GM23338 (cell line): Measurements from ENCODE around the gene NDUFA3.

ENCODE experiments used
- CREB1 ChIP-seq: fragments of 250-450 bp; sonication (Bioruptor Pico); IDR thresholded peaks from 2 replicates; pipeline ENCODE4 v1.5.0; 2020; ENCODE audit warnings: low read depth, mild to moderate bottlenecking, moderate library complexity
- EZH2 ChIP-seq: fragments of 200-600 bp; sonication (generic); IDR thresholded peaks from one replicate; pipeline ENCODE4 v1.8.0; 2017; ENCODE audit warnings: antibody characterized with exemption, mild to moderate bottlenecking, low read depth; ENCODE audit not compliant: unreplicated experiment
- EZH2phosphoT487 ChIP-seq: fragments of 200-600 bp; sonication (generic); IDR thresholded peaks from one replicate; pipeline ENCODE4 v1.8.1; 2018; ENCODE audit warnings: antibody characterized with exemption; ENCODE audit not compliant: unreplicated experiment
- JUNB ChIP-seq: IDR thresholded peaks from one replicate; pipeline ENCODE4 v1.6.1; 2016; ENCODE audit warnings: antibody characterized with exemption; ENCODE audit not compliant: unreplicated experiment
- POLR2AphosphoS5 ChIP-seq: IDR thresholded peaks from 2 replicates; pipeline ENCODE4 v1.6.1; 2016; ENCODE audit warnings: antibody characterized with exemption, low read depth
- REST ChIP-seq: IDR thresholded peaks from one replicate; pipeline ENCODE4 v1.6.1; 2018; ENCODE audit warnings: antibody characterized with exemption; ENCODE audit not compliant: unreplicated experiment
- STAT1 ChIP-seq: IDR thresholded peaks from one replicate; pipeline ENCODE4 v1.6.1; 2016; ENCODE audit warnings: antibody characterized with exemption; ENCODE audit not compliant: unreplicated experiment
- ZNF331 ChIP-seq: fragments of 250-450 bp; sonication (Bioruptor Pico); IDR thresholded peaks from 2 replicates; pipeline ENCODE4 v1.5.0; 2020; ENCODE audit warnings: low read depth, mild to moderate bottlenecking, moderate library complexity
- TF ChIP-seq, protein P1 (sequence below), 2 experiments: fragments of 200-600 bp in 1 of 2; sonication (generic) in 1 of 2; conservative IDR thresholded peaks; 2 replicates each; pipeline versions ENCODE4 v1.5.1 to v1.6.1; 2016 to 2017; ENCODE audit warnings: antibody characterized with exemption in 2 of 2, low read depth in 2 of 2, mild to moderate bottlenecking in 2 of 2, moderate library complexity in 1 of 2
- TF ChIP-seq, protein P2 (sequence below): IDR thresholded peaks from 2 replicates; pipeline ENCODE4 v1.6.1; 2016; ENCODE audit warnings: antibody characterized with exemption

DNA sequence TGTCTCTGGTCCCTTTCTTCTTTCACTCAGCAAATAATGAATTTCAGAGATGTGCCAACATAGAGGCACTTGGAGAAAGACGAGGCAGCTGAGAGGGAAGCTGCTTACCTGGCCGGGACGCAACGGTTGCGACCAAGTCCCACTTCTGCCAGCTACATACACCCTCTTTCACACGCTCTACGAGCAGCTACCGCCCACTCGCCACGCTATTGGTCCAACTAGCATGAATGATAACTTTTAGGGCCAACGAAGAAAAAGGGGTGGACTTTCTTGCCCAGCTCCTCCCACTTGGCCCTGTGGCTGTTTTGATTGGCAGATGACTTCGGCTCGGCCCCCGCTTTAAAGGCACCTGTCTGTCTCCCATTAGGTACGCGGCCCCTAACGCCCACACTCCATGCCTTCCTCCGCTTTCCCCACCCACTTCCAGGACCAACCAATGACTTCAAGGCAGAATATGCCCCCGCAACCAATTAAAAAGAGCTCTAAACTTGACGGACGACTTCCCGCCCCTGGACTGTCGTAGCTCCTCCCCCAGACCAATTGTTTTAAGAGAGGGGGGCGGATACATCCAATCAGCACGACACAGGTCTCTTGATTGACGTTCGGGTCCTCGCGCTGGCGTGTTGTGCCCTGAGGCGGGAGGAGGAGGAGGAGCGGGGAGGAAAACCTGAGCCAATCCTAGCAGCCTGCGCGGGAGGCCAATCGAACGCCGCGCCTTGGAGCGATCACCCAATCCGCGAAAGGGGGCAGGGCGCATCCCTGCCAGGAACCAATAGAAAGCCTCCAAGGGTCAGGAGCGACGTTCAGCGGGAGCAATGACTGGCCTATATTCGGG is 34.4 kb downstream of the NDUFA3 start:
- TF ChIP-seq, protein P1, sequence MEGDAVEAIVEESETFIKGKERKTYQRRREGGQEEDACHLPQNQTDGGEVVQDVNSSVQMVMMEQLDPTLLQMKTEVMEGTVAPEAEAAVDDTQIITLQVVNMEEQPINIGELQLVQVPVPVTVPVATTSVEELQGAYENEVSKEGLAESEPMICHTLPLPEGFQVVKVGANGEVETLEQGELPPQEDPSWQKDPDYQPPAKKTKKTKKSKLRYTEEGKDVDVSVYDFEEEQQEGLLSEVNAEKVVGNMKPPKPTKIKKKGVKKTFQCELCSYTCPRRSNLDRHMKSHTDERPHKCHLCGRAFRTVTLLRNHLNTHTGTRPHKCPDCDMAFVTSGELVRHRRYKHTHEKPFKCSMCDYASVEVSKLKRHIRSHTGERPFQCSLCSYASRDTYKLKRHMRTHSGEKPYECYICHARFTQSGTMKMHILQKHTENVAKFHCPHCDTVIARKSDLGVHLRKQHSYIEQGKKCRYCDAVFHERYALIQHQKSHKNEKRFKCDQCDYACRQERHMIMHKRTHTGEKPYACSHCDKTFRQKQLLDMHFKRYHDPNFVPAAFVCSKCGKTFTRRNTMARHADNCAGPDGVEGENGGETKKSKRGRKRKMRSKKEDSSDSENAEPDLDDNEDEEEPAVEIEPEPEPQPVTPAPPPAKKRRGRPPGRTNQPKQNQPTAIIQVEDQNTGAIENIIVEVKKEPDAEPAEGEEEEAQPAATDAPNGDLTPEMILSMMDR (conservative IDR thresholded peaks at IDR 0.05; ENCODE audit: low read depth in 2 of 2) = no peak
- TF ChIP-seq POLR2AphosphoS5 (peak; percentile 94), STAT1 (no peak), REST (no peak), EZH2phosphoT487 (no peak), CREB1 (CRISPR knock-in tag) (peak; percentile 64; the same call in 1 of the 2 replicates), EZH2 (no peak), JUNB (no peak), ZNF331 (CRISPR knock-in tag) (no peak)
- TF ChIP-seq, protein P2, sequence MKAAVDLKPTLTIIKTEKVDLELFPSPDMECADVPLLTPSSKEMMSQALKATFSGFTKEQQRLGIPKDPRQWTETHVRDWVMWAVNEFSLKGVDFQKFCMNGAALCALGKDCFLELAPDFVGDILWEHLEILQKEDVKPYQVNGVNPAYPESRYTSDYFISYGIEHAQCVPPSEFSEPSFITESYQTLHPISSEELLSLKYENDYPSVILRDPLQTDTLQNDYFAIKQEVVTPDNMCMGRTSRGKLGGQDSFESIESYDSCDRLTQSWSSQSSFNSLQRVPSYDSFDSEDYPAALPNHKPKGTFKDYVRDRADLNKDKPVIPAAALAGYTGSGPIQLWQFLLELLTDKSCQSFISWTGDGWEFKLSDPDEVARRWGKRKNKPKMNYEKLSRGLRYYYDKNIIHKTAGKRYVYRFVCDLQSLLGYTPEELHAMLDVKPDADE = no peak
